Measurements from ENCODE around the gene EMILIN2. TPM values are rescaled to one million over a fixed set of nuclear protein-coding genes. Genes with fewer than 3 reads are reported as not detected.

Gene EMILIN2
- polyA plus RNA-seq, 2 of the 4 experiments (the other 2 are of a cell fraction), result 5.4 to 7.8 TPM

GRCh38 chr18:2923464-2923863 lies 76.7 kb downstream of the EMILIN2 start:
- H3K9me3 ChIP-seq, result no peaks in the 10 kb centered on the region
- TF ChIP-seq SREBF2 (IDR thresholded peaks at IDR 0.05) (no peak), HMGXB4 (CRISPR knock-in tag; IDR thresholded peaks at IDR 0.05; ENCODE audit: borderline replicate concordance) (no peak), SMC3 (IDR thresholded peaks at IDR 0.05) (no peak), PHF8 (IDR thresholded peaks at IDR 0.05; ENCODE audit: borderline replicate concordance, low read depth) (no peak), HOXB5 (CRISPR knock-in tag; IDR thresholded peaks at IDR 0.05) (no peak), ZSCAN20 (CRISPR knock-in tag; IDR thresholded peaks at IDR 0.05) (no peak), GATA3 (IDR thresholded peaks at IDR 0.05; ENCODE audit: borderline replicate concordance) (no peak), ZC3H11A (IDR thresholded peaks at IDR 0.05) (no peak), ZNF302 (CRISPR knock-in tag; IDR thresholded peaks at IDR 0.05) (no peak), RFX5 (IDR thresholded peaks at IDR 0.05) (no peak), RAD21 (conservative IDR thresholded peaks at IDR 0.05 in 1 of 2, IDR thresholded peaks at IDR 0.05 in 1 of 2) (no peak), TFCP2L1 (CRISPR knock-in tag; IDR thresholded peaks at IDR 0.05) (no peak)
- TF ChIP-seq, protein P1, sequence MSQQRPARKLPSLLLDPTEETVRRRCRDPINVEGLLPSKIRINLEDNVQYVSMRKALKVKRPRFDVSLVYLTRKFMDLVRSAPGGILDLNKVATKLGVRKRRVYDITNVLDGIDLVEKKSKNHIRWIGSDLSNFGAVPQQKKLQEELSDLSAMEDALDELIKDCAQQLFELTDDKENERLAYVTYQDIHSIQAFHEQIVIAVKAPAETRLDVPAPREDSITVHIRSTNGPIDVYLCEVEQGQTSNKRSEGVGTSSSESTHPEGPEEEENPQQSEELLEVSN (IDR thresholded peaks at IDR 0.05; ENCODE audit: borderline replicate concordance, low read depth), result no peak
- TF ChIP-seq, protein P2, sequence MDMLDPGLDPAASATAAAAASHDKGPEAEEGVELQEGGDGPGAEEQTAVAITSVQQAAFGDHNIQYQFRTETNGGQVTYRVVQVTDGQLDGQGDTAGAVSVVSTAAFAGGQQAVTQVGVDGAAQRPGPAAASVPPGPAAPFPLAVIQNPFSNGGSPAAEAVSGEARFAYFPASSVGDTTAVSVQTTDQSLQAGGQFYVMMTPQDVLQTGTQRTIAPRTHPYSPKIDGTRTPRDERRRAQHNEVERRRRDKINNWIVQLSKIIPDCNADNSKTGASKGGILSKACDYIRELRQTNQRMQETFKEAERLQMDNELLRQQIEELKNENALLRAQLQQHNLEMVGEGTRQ (IDR thresholded peaks at IDR 0.05), result no peak
- H3K4me1 ChIP-seq, result no peaks in the 10 kb centered on the region
- FAIRE-seq (no peak), ATAC-seq (no peak), DNase-seq (ENCODE audit: low read depth in 1 of 2, low spot score in 1 of 2) (no peak)
- H3K27ac ChIP-seq, result no peak overlapping the region
- 88% methylated on average over 4 of the region's 6 CpGs for WGBS (ENCODE audit: missing lambda C conversion rate)
- no peak overlapping the region for H3K4me2 ChIP-seq
- POLR2A ChIA-PET, result no interaction called here
- no peak overlapping the region for H3K4me3 ChIP-seq
- CTCF ChIA-PET, result interaction anchor here (0.9 to 2.3 kb wide), 5 partner anchors 8 to 322 kb away, joined by 3 to 7 read pairs (median 5); no protein-coding TSS in a partner anchor

DNA sequence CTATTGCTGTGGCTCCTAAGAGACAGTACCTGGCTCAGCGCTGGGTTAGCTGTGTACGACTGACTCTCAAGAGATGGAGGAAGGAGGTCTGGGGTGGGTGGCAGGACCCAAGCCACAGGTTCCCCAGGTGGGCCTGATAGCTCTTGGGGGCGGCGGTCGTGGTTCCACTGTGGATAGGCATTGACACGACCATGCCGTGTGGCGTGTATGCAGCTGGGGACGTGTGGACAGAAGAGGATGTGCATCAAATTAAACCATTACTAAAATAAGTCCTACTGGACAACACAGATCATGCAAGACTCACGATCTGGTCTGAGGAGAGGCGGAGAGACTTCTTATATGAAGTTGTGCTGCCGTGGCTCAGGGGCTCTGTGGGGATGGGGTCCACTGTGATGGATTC lies 78.1 kb downstream of the EMILIN2 start:
- 93% methylated on average over 12 of the region's 12 CpGs for WGBS (ENCODE audit: missing lambda C conversion rate)
- H3K4me1 ChIP-seq, result no peaks in the 10 kb centered on the region
- H3K27ac ChIP-seq, result no peak overlapping the region
- ATAC-seq, result peak in 1 of 2 experiments; percentile 22; a peak in 1 of 6 replicates
- no peak for DNase-seq (ENCODE audit: low read depth in 1 of 2, low spot score in 1 of 2)
- H3K4me2 ChIP-seq, result no peak overlapping the region
- H3K4me3 ChIP-seq, result no peak overlapping the region
- POLR2A ChIA-PET, result no interaction called here
- FAIRE-seq, result no peak
- CTCF ChIA-PET, result interaction anchor here (0.6 to 2.3 kb wide), 3 partner anchors 8 to 227 kb away, joined by 3 to 7 read pairs (median 4); no protein-coding TSS in a partner anchor
- no peaks in the 10 kb centered on the region for H3K9me3 ChIP-seq
- TF ChIP-seq CBX2 (IDR thresholded peaks at IDR 0.05; ENCODE audit: borderline replicate concordance, low read depth) (no peak), NPAS2 (CRISPR knock-in tag; IDR thresholded peaks at IDR 0.05; ENCODE audit: borderline replicate concordance) (no peak), CEBPB (IDR thresholded peaks at IDR 0.05) (no peak), NR3C1 (IDR thresholded peaks at IDR 0.05) (no peak), NFE2L2 (conservative IDR thresholded peaks at IDR 0.05; ENCODE audit: low read length) (no peak), FOXS1 (CRISPR knock-in tag; IDR thresholded peaks at IDR 0.05) (no peak), ATOH8 (CRISPR knock-in tag; IDR thresholded peaks at IDR 0.05; ENCODE audit: low read depth) (no peak), ZFP36 (IDR thresholded peaks at IDR 0.05; ENCODE audit: borderline replicate concordance, partially characterized antibody) (no peak), MYC (IDR thresholded peaks at IDR 0.05; ENCODE audit: borderline replicate concordance, low read length) (no peak), CHD4 (IDR thresholded peaks at IDR 0.05; ENCODE audit: borderline replicate concordance) (no peak), CBX8 (IDR thresholded peaks at IDR 0.05) (no peak), POLR2A (IDR thresholded peaks at IDR 0.05; ENCODE audit: low read length) (no peak), TP53 (CRISPR knock-in tag; IDR thresholded peaks at IDR 0.05) (no peak), ELK1 (IDR thresholded peaks at IDR 0.05; ENCODE audit: low read depth, low read length) (no peak), PHF8 (IDR thresholded peaks at IDR 0.05; ENCODE audit: borderline replicate concordance, low read depth) (no peak), RFX5 (IDR thresholded peaks at IDR 0.05) (no peak)
- TF ChIP-seq, protein P1 (IDR thresholded peaks at IDR 0.05; ENCODE audit: borderline replicate concordance, low read depth), result no peak
- TF ChIP-seq, protein P2 (IDR thresholded peaks at IDR 0.05), result no peak
